Large intestine (tissue), 3 donors: ENCODE results near the gene TMEM214. TPM values are rescaled to one million over a fixed set of nuclear protein-coding genes. Genes with fewer than 3 reads are reported as not detected.

Source experiments
- DNase-seq, 2 donors: peaks; one replicate each; pipeline versions ENCODE4 v3.0.0 to v3.0.0-alpha.2; 2013
- H3K27ac ChIP-seq: one replicate; pipeline ENCODE4 v1.5.1; 2013; ENCODE audit warnings: low read length
- H3K27me3 ChIP-seq: 2 replicates; pipeline ENCODE4 v1.6.1; 2013; ENCODE audit warnings: low read length; ENCODE audit not compliant: control insufficient read depth, insufficient read depth
- H3K36me3 ChIP-seq: 2 replicates; pipeline ENCODE4 v1.6.1; 2013; ENCODE audit warnings: low read length; ENCODE audit not compliant: control insufficient read depth, insufficient read depth
- H3K4me1 ChIP-seq: one replicate; pipeline ENCODE4 v1.6.1; 2013; ENCODE audit warnings: low read length; ENCODE audit not compliant: control insufficient read depth, insufficient read depth
- H3K4me3 ChIP-seq: one replicate; pipeline ENCODE4 v1.5.1; 2013; ENCODE audit warnings: low read length
- H3K9me3 ChIP-seq: one replicate; pipeline ENCODE4 v1.6.1; 2013; ENCODE audit warnings: mild to moderate bottlenecking, low read depth, low read length, moderate library complexity; ENCODE audit not compliant: control insufficient read depth
- WGBS: methylation state at CpG from one replicate; pipeline ENCODE4 v1.1.5; 2013; ENCODE audit warnings: low lambda C conversion rate; ENCODE audit not compliant: insufficient coverage; 5-methylcytosine and 5-hydroxymethylcytosine counted together
- polyA plus RNA-seq: library from polyadenylated mRNA; unstranded; fragments of 120-200 nt; gene quantifications from one replicate; pipeline ENCODE4 v1.2.1, GENCODE V29; 2013

TMEM214 gene
- polyA plus RNA-seq, 1 donor: 93.6 TPM

- no peak for DNase-seq
- H3K9me3 ChIP-seq: no peaks in the 10 kb centered on the region
- no peaks in the 10 kb centered on the region for H3K27me3 ChIP-seq
- peaks cover 71% of the 10 kb centered on the region for H3K36me3 ChIP-seq
- no peak overlapping the region for H3K27ac ChIP-seq
- peaks cover 18% of the 10 kb centered on the region for H3K4me1 ChIP-seq
- no CpG with 5 or more reads among the region's 6 CpGs for WGBS
- H3K4me3 ChIP-seq: no peak overlapping the region
Measured at GRCh38 chr2:27039426-27039825, 6.7 kb downstream of the TMEM214 start.

- H3K36me3 ChIP-seq: peaks cover 71% of the 10 kb centered on the region
- H3K27me3 ChIP-seq: no peaks in the 10 kb centered on the region
- H3K4me3 ChIP-seq: no peak overlapping the region
- no CpG with 5 or more reads among the region's 7 CpGs for WGBS
- no peaks in the 10 kb centered on the region for H3K9me3 ChIP-seq
- H3K4me1 ChIP-seq: peaks cover 18% of the 10 kb centered on the region
- H3K27ac ChIP-seq: no peak overlapping the region
- no peak for DNase-seq
Measured at GRCh38 chr2:27039871-27040270, 7.1 kb downstream of the TMEM214 start.

- WGBS: no CpG with 5 or more reads among the region's 8 CpGs
- peak in 1 of 2 donors; percentile 59 for DNase-seq
- Histone ChIP-seq H3K36me3 (peaks cover 66% of the 10 kb centered on the region), H3K27ac (no peak overlapping the region), H3K4me3 (no peak overlapping the region), H3K9me3 (no peaks in the 10 kb centered on the region), H3K27me3 (no peaks in the 10 kb centered on the region), H3K4me1 (peaks cover 18% of the 10 kb centered on the region)
Measured at GRCh38 chr2:27040282-27040681, 7.5 kb downstream of the TMEM214 start.

GRCh38 chr2:27041752-27042151 is 9.0 kb downstream of the TMEM214 start:
- 57% methylated on average over 1 of the region's 5 CpGs for WGBS
- Histone ChIP-seq H3K4me1 (peaks cover 18% of the 10 kb centered on the region), H3K27me3 (no peaks in the 10 kb centered on the region), H3K27ac (no peak overlapping the region), H3K36me3 (peaks cover 52% of the 10 kb centered on the region), H3K4me3 (no peak overlapping the region), H3K9me3 (no peaks in the 10 kb centered on the region)
- DNase-seq: no peak

GRCh38 chr2:27042159-27042661 is 9.4 kb downstream of the TMEM214 start:
- WGBS: no CpG with 5 or more reads among the region's 10 CpGs
- Histone ChIP-seq H3K27me3 (no peaks in the 10 kb centered on the region), H3K36me3 (peaks cover 47% of the 10 kb centered on the region), H3K4me3 (no peak overlapping the region), H3K9me3 (no peaks in the 10 kb centered on the region), H3K27ac (no peak overlapping the region), H3K4me1 (peaks cover 18% of the 10 kb centered on the region)
- no peak for DNase-seq

- Histone ChIP-seq H3K27ac (peak overlapping the region; percentile 41), H3K36me3 (peaks cover 38% of the 10 kb centered on the region), H3K9me3 (no peaks in the 10 kb centered on the region), H3K4me3 (no peak overlapping the region), H3K4me1 (peaks cover 18% of the 10 kb centered on the region), H3K27me3 (no peaks in the 10 kb centered on the region)
- WGBS: no CpG with 5 or more reads among the region's 7 CpGs
- peak; percentile 44 to 70 for DNase-seq
Measured at GRCh38 chr2:27042985-27043634, 10.3 kb downstream of the TMEM214 start.

GRCh38 chr2:27049422-27050280 is 16.9 kb downstream of the TMEM214 start:
- Histone ChIP-seq H3K4me3 (peak overlapping the region; percentile 74), H3K27me3 (no peaks in the 10 kb centered on the region), H3K9me3 (no peaks in the 10 kb centered on the region), H3K4me1 (peaks cover 11% of the 10 kb centered on the region), H3K27ac (peak overlapping the region; percentile 91), H3K36me3 (peaks cover 15% of the 10 kb centered on the region)
- DNase-seq: no peak
- no CpG with 5 or more reads among the region's 52 CpGs for WGBS

GRCh38 chr2:27050281-27050995 is 17.7 kb downstream of the TMEM214 start:
- no peaks in the 10 kb centered on the region for H3K27me3 ChIP-seq
- peak overlapping the region; percentile 91 for H3K27ac ChIP-seq
- peaks cover 23% of the 10 kb centered on the region for H3K36me3 ChIP-seq
- no peaks in the 10 kb centered on the region for H3K9me3 ChIP-seq
- DNase-seq: peak; percentile 93 to 94
- 0% methylated on average over 1 of the region's 48 CpGs for WGBS
- peaks cover 11% of the 10 kb centered on the region for H3K4me1 ChIP-seq
- peak overlapping the region; percentile 74 for H3K4me3 ChIP-seq

- Histone ChIP-seq H3K27me3 (no peaks in the 10 kb centered on the region), H3K4me3 (peak within 1 kb of the TSS; percentile 74), H3K27ac (peak within 1 kb of the TSS; percentile 91), H3K9me3 (no peaks in the 10 kb centered on the region), H3K36me3 (peaks cover 29% of the 10 kb centered on the region), H3K4me1 (peaks cover 11% of the 10 kb centered on the region)
- DNase-seq: peak; percentile 93
- no CpG with 5 or more reads among the region's 67 CpGs for WGBS
Measured at GRCh38 chr2:27050996-27051901, 18.5 kb downstream of the TMEM214 start, which contains the start of gene AGBL5. Gene AGBL5, plus strand, starts transcription at chr2:27051668. Its CDS starts 1,291 bp downstream, at chr2:27052959.
